GM12875 (cell line): ENCODE measurements around the gene YAP1.

ENCODE experiments used
- H3K4me3 ChIP-seq: one replicate; pipeline ENCODE4 v1.5.1; 2011; ENCODE audit warnings: low read depth, low read length, control low read depth
- CTCF ChIP-seq: IDR thresholded peaks from 2 replicates; pipeline ENCODE4 v1.5.1; 2011; ENCODE audit warnings: low read depth, mild to moderate bottlenecking, control low read depth, inconsistent platforms, low read length, moderate library complexity, borderline replicate concordance; ENCODE audit not compliant: insufficient read depth

The YAP1 gene

GRCh38 chr11:102110761-102111010 lies 439 bp downstream of the YAP1 start:
- no peak for TF ChIP-seq CTCF
- H3K4me3 ChIP-seq = no peak overlapping the region

GRCh38 chr11:102111011-102111786 lies 952 bp downstream of the YAP1 start:
- TF ChIP-seq CTCF = no peak
- H3K4me3 ChIP-seq = no peak overlapping the region

GRCh38 chr11:102111787-102112508 lies 1.7 kb downstream of the YAP1 start:
- TF ChIP-seq CTCF = no peak
- no peak overlapping the region for H3K4me3 ChIP-seq

GRCh38 chr11:102112509-102112821 lies 2.2 kb downstream of the YAP1 start:
- no peak overlapping the region for H3K4me3 ChIP-seq
- TF ChIP-seq CTCF = no peak

GRCh38 chr11:102114032-102114431 lies 3.8 kb downstream of the YAP1 start:
- H3K4me3 ChIP-seq = no peak overlapping the region
- TF ChIP-seq CTCF = no peak

GRCh38 chr11:102115557-102115956 lies 5.3 kb downstream of the YAP1 start:
- no peak overlapping the region for H3K4me3 ChIP-seq
- no peak for TF ChIP-seq CTCF
